ENCODE measurements around the gene DPP7. TPM values are rescaled to one million over a fixed set of nuclear protein-coding genes. Genes with fewer than 3 reads are reported as not detected.

The DPP7 gene
- total and polyA plus RNA-seq, 9 of the 15 experiments (the other 6 are each of a cell fraction or from before 2014, with no cell fraction given): 0.99 to 365 (median 132) TPM

DNA sequence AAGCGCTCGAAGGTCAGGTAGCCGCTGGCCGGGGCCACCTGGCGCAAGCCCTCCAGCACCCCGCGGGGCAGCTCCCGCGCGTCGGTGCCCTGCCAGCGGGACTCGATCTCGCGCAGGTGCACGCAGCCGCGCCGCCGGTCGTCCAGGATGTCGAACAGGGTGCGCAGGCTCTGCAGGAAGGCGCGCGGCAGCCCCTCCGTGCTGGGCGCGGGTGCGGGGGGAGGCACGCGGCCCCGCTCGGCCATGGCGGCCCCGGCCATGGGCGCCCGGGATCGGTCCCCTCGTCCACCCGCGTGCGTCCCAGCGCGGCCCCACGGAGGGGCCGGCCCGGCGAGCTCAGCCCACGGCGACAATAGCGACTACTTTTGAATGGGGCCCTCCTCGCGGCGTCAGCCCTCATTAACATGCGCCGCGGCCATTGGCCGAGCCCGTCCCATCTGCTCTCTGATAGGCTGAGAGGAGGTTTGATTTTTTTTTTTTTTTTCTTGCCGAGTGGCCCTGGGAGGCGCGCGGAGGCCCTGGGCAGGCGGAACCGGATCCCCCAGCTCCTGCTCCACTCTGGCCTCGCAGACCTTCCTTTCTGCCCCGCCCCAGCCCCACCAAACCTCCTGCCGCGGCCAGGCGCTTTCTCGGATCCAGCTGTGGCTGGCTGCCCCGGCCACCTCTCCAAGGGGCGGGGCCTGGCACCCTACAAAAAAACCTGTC is 44.2 kb downstream of the DPP7 start, which contains the start of gene SAPCD2 (continued):
- TF ChIP-seq ZNF263 (CRISPR knock-in tag; IDR thresholded peaks at IDR 0.05; ENCODE audit: borderline replicate concordance) (no peak), JUND (IDR thresholded peaks at IDR 0.05; ENCODE audit: borderline replicate concordance, low read depth, low read length) (no peak), JUND (tag; IDR thresholded peaks at IDR 0.05; ENCODE audit: borderline replicate concordance, low read depth, low read length) (peak; percentile 9; the same call in 1 of the 3 replicates), ZFP1 (CRISPR knock-in tag; IDR thresholded peaks at IDR 0.05) (no peak), HCFC1 (IDR thresholded peaks at IDR 0.05; ENCODE audit: low read depth, low read length) (0 out of 2 replicates have a peak, but pooled peaks have one; percentile 7), RB1 (IDR thresholded peaks at IDR 0.05; ENCODE audit: low read depth) (peak; percentile 46), NRF1 (conservative IDR thresholded peaks at IDR 0.05 in 1 of 2, IDR thresholded peaks at IDR 0.05 in 1 of 2) (peak; percentile 85 to 88), CCAR2 (IDR thresholded peaks at IDR 0.05; ENCODE audit: low read depth, low read length) (no peak), CREB1 (IDR thresholded peaks at IDR 0.05) (peak; percentile 41; the same call in 1 of the 2 replicates), CREB1 (CRISPR knock-in tag; IDR thresholded peaks at IDR 0.05) (no peak), LCOR (CRISPR knock-in tag; IDR thresholded peaks at IDR 0.05) (0 out of 2 replicates have a peak, but pooled peaks have one; percentile 14), ZBTB1 (CRISPR knock-in tag; IDR thresholded peaks at IDR 0.05; ENCODE audit: borderline replicate concordance, low read depth) (0 out of 2 replicates have a peak, but pooled peaks have one; percentile 2), GABPB1 (CRISPR knock-in tag; IDR thresholded peaks at IDR 0.05) (peak; percentile 25; the same call in 1 of the 2 replicates), SREBF1 (IDR thresholded peaks at IDR 0.05; ENCODE audit: borderline replicate concordance, low read depth, low read length) (no peak), SMARCA4 (IDR thresholded peaks at IDR 0.05) (no peak), HDAC1 (IDR thresholded peaks at IDR 0.05) (peak in 1 of 2 experiments; percentile 65; a peak in 2 of 4 replicates), RBBP5 (IDR thresholded peaks at IDR 0.05; ENCODE audit: borderline replicate concordance, insufficient read depth, low read length, poor library complexity, severe bottlenecking) (peak; percentile 34)
- TF ChIP-seq, protein P1, sequence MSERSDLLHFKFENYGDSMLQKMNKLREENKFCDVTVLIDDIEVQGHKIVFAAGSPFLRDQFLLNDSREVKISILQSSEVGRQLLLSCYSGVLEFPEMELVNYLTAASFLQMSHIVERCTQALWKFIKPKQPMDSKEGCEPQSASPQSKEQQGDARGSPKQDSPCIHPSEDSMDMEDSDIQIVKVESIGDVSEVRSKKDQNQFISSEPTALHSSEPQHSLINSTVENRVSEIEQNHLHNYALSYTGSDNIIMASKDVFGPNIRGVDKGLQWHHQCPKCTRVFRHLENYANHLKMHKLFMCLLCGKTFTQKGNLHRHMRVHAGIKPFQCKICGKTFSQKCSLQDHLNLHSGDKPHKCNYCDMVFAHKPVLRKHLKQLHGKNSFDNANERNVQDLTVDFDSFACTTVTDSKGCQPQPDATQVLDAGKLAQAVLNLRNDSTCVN (CRISPR knock-in tag; IDR thresholded peaks at IDR 0.05): no peak
- TF ChIP-seq, protein P2, sequence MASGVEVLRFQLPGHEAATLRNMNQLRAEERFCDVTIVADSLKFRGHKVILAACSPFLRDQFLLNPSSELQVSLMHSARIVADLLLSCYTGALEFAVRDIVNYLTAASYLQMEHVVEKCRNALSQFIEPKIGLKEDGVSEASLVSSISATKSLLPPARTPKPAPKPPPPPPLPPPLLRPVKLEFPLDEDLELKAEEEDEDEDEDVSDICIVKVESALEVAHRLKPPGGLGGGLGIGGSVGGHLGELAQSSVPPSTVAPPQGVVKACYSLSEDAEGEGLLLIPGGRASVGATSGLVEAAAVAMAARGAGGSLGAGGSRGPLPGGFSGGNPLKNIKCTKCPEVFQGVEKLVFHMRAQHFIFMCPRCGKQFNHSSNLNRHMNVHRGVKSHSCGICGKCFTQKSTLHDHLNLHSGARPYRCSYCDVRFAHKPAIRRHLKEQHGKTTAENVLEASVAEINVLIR (CRISPR knock-in tag; IDR thresholded peaks at IDR 0.05): no peak
- TF ChIP-seq, protein P3, sequence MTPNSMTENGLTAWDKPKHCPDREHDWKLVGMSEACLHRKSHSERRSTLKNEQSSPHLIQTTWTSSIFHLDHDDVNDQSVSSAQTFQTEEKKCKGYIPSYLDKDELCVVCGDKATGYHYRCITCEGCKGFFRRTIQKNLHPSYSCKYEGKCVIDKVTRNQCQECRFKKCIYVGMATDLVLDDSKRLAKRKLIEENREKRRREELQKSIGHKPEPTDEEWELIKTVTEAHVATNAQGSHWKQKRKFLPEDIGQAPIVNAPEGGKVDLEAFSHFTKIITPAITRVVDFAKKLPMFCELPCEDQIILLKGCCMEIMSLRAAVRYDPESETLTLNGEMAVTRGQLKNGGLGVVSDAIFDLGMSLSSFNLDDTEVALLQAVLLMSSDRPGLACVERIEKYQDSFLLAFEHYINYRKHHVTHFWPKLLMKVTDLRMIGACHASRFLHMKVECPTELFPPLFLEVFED (CRISPR knock-in tag; conservative IDR thresholded peaks at IDR 0.05): no peak
- TF ChIP-seq, protein P4, sequence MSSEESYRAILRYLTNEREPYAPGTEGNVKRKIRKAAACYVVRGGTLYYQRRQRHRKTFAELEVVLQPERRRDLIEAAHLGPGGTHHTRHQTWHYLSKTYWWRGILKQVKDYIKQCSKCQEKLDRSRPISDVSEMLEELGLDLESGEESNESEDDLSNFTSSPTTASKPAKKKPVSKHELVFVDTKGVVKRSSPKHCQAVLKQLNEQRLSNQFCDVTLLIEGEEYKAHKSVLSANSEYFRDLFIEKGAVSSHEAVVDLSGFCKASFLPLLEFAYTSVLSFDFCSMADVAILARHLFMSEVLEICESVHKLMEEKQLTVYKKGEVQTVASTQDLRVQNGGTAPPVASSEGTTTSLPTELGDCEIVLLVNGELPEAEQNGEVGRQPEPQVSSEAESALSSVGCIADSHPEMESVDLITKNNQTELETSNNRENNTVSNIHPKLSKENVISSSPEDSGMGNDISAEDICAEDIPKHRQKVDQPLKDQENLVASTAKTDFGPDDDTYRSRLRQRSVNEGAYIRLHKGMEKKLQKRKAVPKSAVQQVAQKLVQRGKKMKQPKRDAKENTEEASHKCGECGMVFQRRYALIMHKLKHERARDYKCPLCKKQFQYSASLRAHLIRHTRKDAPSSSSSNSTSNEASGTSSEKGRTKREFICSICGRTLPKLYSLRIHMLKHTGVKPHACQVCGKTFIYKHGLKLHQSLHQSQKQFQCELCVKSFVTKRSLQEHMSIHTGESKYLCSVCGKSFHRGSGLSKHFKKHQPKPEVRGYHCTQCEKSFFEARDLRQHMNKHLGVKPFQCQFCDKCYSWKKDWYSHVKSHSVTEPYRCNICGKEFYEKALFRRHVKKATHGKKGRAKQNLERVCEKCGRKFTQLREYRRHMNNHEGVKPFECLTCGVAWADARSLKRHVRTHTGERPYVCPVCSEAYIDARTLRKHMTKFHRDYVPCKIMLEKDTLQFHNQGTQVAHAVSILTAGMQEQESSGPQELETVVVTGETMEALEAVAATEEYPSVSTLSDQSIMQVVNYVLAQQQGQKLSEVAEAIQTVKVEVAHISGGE (CRISPR knock-in tag; IDR thresholded peaks at IDR 0.05): peak in 1 of 3 experiments; percentile 66; a peak in 2 of 6 replicates

All from K562 (cell line).